B cell (primary cell): Measurements from ENCODE around the gene STAT5B. TPM values are rescaled to one million over a fixed set of nuclear protein-coding genes. Genes with fewer than 3 reads are reported as not detected.

Source experiments
- ATAC-seq: fragments of 200-7000 bp; cut with Tn5 transposase; one replicate; pipeline ENCODE4 v1.10.0; 2021; ENCODE audit warnings: low read depth, mild to moderate bottlenecking, moderate number of reproducible peaks, moderate library complexity
- CTCF ChIA-PET: fragments of 350-600 bp; sonication (Branson Sonifier 250); formaldehyde crosslinking; loops from one replicate; lab custom pipeline; 2021; ENCODE audit warnings: antibody characterized with exemption, inconsistent platforms; lab: Charles Lee
- POLR2A ChIA-PET: fragments of 350-600 bp; sonication (Branson Sonifier 250); formaldehyde crosslinking; loops from one replicate; lab custom pipeline; 2021; ENCODE audit warnings: antibody characterized with exemption; lab: Charles Lee
- DNase-seq: peaks from one replicate; pipeline ENCODE4 v3.0.0; 2013
- H2AFZ ChIP-seq: 2 replicates; pipeline ENCODE4 v1.6.1; 2012; ENCODE audit warnings: mild to moderate bottlenecking, low read depth, low read length; ENCODE audit not compliant: insufficient read depth, poor library complexity, severe bottlenecking
- H3K27ac ChIP-seq, 2 donors: 1 replicate in 1 of 2; 2 replicates in 1 of 2; pipeline ENCODE4 v1.5.1; 2012 to 2013; ENCODE audit warnings: low read length in 2 of 2, mild to moderate bottlenecking in 2 of 2, moderate library complexity in 1 of 2
- H3K27me3 ChIP-seq, 4 experiments: fragments of 200-600 bp in 1 of 4; sonication (generic) in 1 of 4; replicated peaks in 1 of 4; 1 replicate in 2 of 4; 2 replicates in 2 of 4; pipeline versions ENCODE4 v1.6.1 to v1.7.0; 2013 to 2016; ENCODE audit warnings: low read length in 3 of 4, mild to moderate bottlenecking in 2 of 4, mixed read lengths in 1 of 4, moderate library complexity in 1 of 4; ENCODE audit not compliant: insufficient read depth in 4 of 4, control insufficient read depth in 3 of 4; ENCODE audit errors: control extremely low read depth in 1 of 4
- H3K36me3 ChIP-seq, 2 experiments: replicated peaks in 1 of 2; 1 replicate in 1 of 2; 2 replicates in 1 of 2; pipeline versions ENCODE4 v1.6.1 to v1.7.1; 2013; ENCODE audit warnings: low read length in 1 of 2; ENCODE audit not compliant: insufficient read depth in 2 of 2, control insufficient read depth in 1 of 2; ENCODE audit errors: control extremely low read depth in 1 of 2, extremely low read depth in 1 of 2
- H3K4me1 ChIP-seq, 2 donors: fragments of 200-600 bp in 1 of 2; sonication (generic) in 1 of 2; 1 replicate in 1 of 2; 2 replicates in 1 of 2; pipeline versions ENCODE4 v1.5.1 to v1.6.1; 2013 to 2017; ENCODE audit warnings: low read length in 2 of 2; ENCODE audit not compliant: control insufficient read depth in 2 of 2, insufficient read depth in 2 of 2
- H3K4me2 ChIP-seq: replicated peaks from 2 replicates; pipeline ENCODE3; 2012; ENCODE audit warnings: mild to moderate bottlenecking, low read depth, low read length; ENCODE audit not compliant: poor library complexity, severe bottlenecking
- H3K4me3 ChIP-seq, 5 experiments: fragments of 200-600 bp in 1 of 5; sonication (generic) in 1 of 5; 1 replicate in 3 of 5; 2 replicates in 2 of 5; pipeline versions ENCODE4 v1.5.1 to v1.7.0; 2011 to 2016; ENCODE audit warnings: low read length in 4 of 5, mild to moderate bottlenecking in 4 of 5, low read depth in 2 of 5, control low read depth in 1 of 5, moderate library complexity in 1 of 5; ENCODE audit not compliant: insufficient read depth in 1 of 5; ENCODE audit errors: control extremely low read depth in 1 of 5, extremely low read depth in 1 of 5
- H3K79me2 ChIP-seq: fragments of 200-600 bp; sonication (generic); one replicate; pipeline ENCODE4 v1.6.0; 2016; ENCODE audit warnings: low read length; ENCODE audit not compliant: control insufficient read depth, insufficient read depth
- H3K9ac ChIP-seq: fragments of 200-600 bp; sonication (generic); 2 replicates; pipeline ENCODE4 v1.6.1; 2017; ENCODE audit warnings: mild to moderate bottlenecking, low read length, moderate library complexity
- H3K9me3 ChIP-seq, 3 donors: one replicate each; pipeline versions ENCODE4 v1.6.1 to v1.7.1; 2013; ENCODE audit warnings: low read length in 2 of 3; ENCODE audit not compliant: control insufficient read depth in 2 of 3, insufficient read depth in 1 of 3; ENCODE audit errors: control extremely low read depth in 1 of 3
- H4K20me1 ChIP-seq: 2 replicates; pipeline ENCODE4 v1.6.0; 2012; ENCODE audit warnings: mild to moderate bottlenecking, low read length; ENCODE audit not compliant: insufficient read depth, control insufficient read depth, poor library complexity, severe bottlenecking
- H3K27ac Mint-ChIP-seq: one replicate; pipeline ENCODE4 v1.8.0; 2021; ENCODE audit warnings: mixed read lengths
- H3K27me3 Mint-ChIP-seq: one replicate; pipeline ENCODE4 v1.8.0; 2021; ENCODE audit warnings: mixed read lengths
- H3K4me1 Mint-ChIP-seq: one replicate; pipeline ENCODE4 v1.8.0; 2021; ENCODE audit warnings: mixed read lengths
- H3K4me3 Mint-ChIP-seq: one replicate; pipeline ENCODE4 v1.8.0; 2021; ENCODE audit warnings: mixed read lengths
- H3K9me3 Mint-ChIP-seq: one replicate; pipeline ENCODE4 v1.8.0; 2022; ENCODE audit warnings: mixed read lengths; ENCODE audit not compliant: insufficient read depth
- CTCF ChIP-seq: fragments of 200-600 bp; IDR thresholded peaks from one replicate; pipeline ENCODE4 v1.8.0; 2022; ENCODE audit warnings: antibody characterized with exemption, mild to moderate bottlenecking
- EZH2 ChIP-seq: IDR thresholded peaks from 2 replicates; pipeline ENCODE4 v1.6.1; 2012; ENCODE audit warnings: borderline replicate concordance, low read depth, mild to moderate bottlenecking, moderate library complexity, low read length; ENCODE audit not compliant: insufficient read depth, poor library complexity, severe bottlenecking
- WGBS: methylation state at CpG from one replicate; pipeline ENCODE4 v1.1.5; 2013; ENCODE audit warnings: missing lambda C conversion rate; ENCODE audit not compliant: insufficient coverage; 5-methylcytosine and 5-hydroxymethylcytosine counted together
- intact Hi-C: fragments of 100-400 bp; cut with micrococcal nuclease; formaldehyde crosslinking; loops from one replicate; pipeline ENCODE4 v1.10.0; 2022
- polyA plus RNA-seq: library from polyadenylated mRNA; depleted of rRNA; stranded (reverse); fragments of >200 nt; gene quantifications from 2 replicates; pipeline ENCODE4 v1.2.3, GENCODE V29; 2012
- total RNA-seq, 2 donors: library from RNA; stranded (reverse); fragments of 120-200 nt in 1 of 2; gene quantifications; 1 replicate in 1 of 2; 2 replicates in 1 of 2; pipeline versions ENCODE4 v1.2.3 to v1.2.4, GENCODE V29; 2013 to 2022

Gene STAT5B
- total and polyA plus RNA-seq, 2 donors (not counting 1 experiment from before 2014, with no cell fraction given): 70.0 to 103 TPM

GRCh38 chr17:42289611-42290181 is 13.5 kb upstream of the STAT5B start:
- intact Hi-C loops: loop anchor here (2.0 kb wide), 3 partner anchors 25 to 107 kb away; no protein-coding TSS in a partner anchor
- H3K4me3 Mint-ChIP-seq: peak overlapping the region; percentile 97
- ATAC-seq (no peak), DNase-seq (no peak)
- H3K9ac ChIP-seq: peak overlapping the region; percentile 91
- peak overlapping the region; percentile 86 for H2AFZ ChIP-seq
- no peaks in the 10 kb centered on the region for H3K9me3 ChIP-seq
- no peaks in the 10 kb centered on the region for H3K9me3 Mint-ChIP-seq
- CTCF ChIA-PET: interaction anchor here (0.5 to 3.6 kb wide), 8 partner anchors 20 to 146 kb away, joined by 3 to 18 read pairs (median 4); no protein-coding TSS in a partner anchor
- H3K79me2 ChIP-seq: peaks cover 11% of the 10 kb centered on the region
- H3K4me3 ChIP-seq: peak overlapping the region in 4 of 5 experiments; percentile 62 to 93 (median 73)
- H3K27ac Mint-ChIP-seq: peak overlapping the region; percentile 88
- H3K27me3 Mint-ChIP-seq: no peaks in the 10 kb centered on the region
- peak overlapping the region; percentile 48 to 89 for H3K27ac ChIP-seq
- no peaks in the 10 kb centered on the region for H4K20me1 ChIP-seq
- POLR2A ChIA-PET: interaction anchor here (0.6 to 2.7 kb wide), 8 partner anchors 10 to 273 kb away, joined by 3 to 11 read pairs (median 6); partner anchors contain the start of genes DNAJC7 and STAT3
- TF ChIP-seq EZH2 (no peak), CTCF (no peak)
- peaks cover 41% of the 10 kb centered on the region for H3K4me1 Mint-ChIP-seq
- H3K36me3 ChIP-seq: peaks cover 0 to 19% of the 10 kb centered on the region in 2 experiments
- H3K4me1 ChIP-seq: peaks cover 24 to 36% of the 10 kb centered on the region in 2 donors
- no peaks in the 10 kb centered on the region for H3K27me3 ChIP-seq
- H3K4me2 ChIP-seq: peak overlapping the region; percentile 98
- WGBS: 46% methylated on average over 3 of the region's 9 CpGs
